T-helper 2 cell (primary cell): ENCODE results near the gene RALGAPB.
A peak's percentile ranks its signal among the peaks of the same experiment; 100 is the strongest.

Experiments used
- DNase-seq, 5 experiments: peaks; one replicate each; pipeline versions ENCODE4 v3.0.0 to v3.0.0-alpha.2; 2012 to 2022

The RALGAPB gene

GRCh38 chr20:38548356-38549083 is 75.9 kb downstream of the RALGAPB start:
- DNase-seq: no peak

- peak in 1 of 5 experiments; percentile 42 for DNase-seq
Measured at GRCh38 chr20:38550274-38550673, 77.6 kb downstream of the RALGAPB start.

DNA sequence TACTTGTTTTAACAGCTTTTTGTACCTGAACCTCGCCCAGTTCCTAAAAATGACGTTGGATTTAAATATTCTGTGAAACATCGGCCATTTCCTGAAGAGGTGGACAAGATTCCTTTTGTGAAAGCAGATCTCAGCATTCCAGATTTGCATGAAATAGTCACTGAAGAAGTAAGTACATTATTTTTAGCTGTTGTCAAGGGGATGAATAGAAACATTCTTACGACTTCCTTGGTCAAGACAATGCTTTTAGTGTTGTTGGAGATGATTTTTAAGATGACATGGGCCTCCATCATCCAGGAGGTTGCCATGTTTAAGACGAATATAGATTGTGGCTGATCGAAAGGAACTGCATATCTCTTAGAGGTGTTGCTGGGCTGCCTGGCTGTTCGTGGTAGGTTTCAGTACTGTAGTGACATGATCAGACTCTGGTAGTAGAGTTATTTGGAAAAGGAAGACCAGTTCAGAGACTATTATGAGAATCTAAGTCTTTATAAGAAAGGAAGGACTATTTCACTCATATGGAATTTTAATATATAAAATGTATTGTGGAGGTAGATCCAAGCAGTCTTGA is 78.5 kb downstream of the RALGAPB start:
- peak in 1 of 5 experiments; percentile 67 for DNase-seq

DNA sequence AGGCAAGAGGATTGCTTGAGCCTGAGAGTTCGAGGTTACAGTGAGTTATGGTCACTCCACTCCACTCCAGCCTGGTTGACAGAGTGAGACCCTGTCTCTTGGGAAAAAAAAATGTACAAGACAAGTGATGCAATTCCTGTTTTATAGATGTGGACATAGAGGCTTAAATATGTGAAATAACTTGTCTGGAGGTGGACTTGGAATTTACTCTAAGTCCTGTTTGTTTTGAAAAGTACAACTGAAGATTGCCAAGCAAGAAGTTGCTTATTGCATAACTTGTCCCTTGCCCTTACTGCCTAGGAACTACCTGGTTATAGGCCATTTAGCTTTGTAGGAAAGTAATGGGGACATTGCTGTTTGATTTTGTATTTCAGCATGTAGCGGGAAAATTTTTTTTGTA is 82.3 kb downstream of the RALGAPB start:
- no peak for DNase-seq

DNA sequence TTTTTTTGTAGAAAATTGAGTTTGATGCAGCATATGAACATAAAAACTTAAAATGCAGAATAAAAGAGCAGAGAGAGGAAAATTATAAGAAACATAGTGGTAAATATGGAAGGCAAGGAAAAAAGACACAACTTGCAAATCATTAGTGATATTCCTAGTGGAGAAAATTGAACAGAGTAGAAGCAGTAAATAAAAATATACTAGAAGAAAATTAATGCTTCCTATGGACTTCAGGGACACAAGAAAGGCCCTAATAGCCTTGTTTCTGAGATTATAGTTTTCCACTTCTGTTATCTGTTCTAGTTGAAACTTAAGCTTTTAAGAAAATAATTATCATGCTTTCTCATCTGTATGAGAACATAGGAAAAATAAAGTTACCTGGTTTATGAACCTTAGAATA is 82.8 kb downstream of the RALGAPB start:
- DNase-seq: no peak

DNA sequence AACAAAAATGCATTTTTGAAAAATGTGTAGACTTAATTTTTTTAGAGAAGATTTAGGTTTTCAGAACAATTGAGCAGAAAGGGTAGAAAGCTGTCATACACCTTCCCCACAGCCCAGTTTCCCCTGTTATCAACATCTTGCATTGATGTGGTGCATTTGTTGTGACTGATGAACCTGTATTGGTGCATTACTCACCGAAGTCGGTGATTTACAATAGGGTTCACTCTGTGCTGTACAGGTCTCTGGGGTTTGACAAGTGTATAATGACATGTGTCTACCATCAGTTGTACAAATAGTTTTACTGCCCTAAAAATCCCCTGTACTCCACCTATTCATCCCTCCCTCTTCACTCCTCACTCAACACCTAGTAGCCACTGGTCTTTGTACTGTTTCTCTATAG is 84.5 kb downstream of the RALGAPB start:
- DNase-seq: no peak

DNA sequence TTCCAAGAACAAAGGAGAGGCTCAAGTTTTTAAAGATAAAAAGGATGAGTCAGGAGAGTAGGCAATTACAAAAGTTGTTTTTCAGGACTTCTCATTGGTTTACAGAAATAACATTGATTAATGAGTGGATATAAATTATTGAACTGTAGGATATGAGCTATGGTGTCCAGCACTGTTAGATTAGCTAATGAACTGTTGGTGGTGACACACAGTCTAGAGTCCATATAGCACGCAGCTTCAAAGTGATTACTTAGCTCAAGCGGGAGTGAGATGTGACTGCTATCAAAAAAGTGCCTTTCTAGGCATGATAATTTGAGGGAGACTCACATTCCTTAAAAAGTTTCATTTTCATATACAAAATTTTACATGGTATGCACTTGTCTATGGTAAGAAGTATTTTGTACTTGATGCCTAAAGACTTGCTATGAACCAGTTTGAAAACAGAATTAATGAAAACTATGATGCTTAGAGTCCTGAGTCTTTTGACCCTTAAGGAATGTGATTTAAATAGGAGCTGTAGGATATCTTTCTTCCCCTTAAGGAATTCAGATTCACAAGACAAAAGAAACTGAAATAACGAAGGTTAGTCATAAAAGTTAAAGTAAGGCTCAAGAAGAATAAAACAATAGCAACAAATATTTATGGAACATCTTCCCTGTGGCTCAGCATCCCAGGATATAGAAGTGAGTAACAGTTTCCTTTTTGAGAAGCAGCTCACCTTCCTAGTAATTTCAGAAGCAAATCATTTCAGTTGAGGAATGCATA is 86.1 kb downstream of the RALGAPB start:
- DNase-seq: no peak

DNA sequence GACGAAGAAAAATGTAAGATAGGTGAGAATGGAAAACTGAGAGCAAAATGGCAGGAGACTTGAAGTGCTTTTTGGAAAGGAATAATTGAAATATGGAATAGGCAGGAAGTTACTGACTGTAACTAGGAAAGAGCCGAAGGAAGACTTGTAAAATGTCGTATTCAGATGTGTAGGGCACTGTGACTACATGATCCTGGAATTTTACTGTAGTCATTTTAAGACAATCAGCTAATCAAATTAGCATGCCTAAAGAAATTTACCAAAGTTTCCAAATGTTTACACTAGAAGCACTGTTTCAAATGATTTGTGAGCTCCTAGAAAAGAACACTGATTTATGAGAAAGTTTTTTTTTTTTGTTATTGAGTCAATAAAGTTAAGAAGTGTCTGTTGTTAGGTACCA is 87.1 kb downstream of the RALGAPB start:
- DNase-seq: no peak

DNA sequence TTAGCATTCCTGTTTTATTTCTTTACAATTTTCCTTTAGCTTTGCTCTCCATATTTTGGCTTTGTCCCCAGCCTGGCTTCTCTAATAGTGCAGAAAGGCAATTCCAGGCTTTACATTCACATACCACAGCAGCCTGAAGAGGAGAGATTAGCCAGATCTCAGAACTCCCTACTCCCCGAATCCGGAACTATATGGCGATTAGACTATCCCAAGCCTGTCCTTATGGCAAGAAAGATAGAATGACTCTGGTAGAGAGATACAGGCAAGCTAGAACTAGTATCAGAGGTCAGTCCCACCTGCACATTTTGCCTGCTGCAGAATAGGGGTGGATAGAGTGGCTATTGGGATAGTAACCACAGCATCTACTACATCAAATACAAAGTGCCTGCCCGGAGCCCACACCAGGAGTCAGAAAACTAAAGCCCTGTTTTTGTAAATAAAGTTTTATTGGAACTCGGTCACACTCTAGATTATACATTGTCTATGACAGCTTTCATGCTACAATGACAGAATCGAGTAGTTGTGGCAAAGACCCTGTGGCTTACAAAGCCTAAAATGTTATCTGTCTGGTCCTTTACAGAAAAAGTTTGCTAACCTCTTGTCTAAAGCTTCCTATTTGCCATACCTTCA is 91.3 kb downstream of the RALGAPB start:
- DNase-seq: no peak

DNA sequence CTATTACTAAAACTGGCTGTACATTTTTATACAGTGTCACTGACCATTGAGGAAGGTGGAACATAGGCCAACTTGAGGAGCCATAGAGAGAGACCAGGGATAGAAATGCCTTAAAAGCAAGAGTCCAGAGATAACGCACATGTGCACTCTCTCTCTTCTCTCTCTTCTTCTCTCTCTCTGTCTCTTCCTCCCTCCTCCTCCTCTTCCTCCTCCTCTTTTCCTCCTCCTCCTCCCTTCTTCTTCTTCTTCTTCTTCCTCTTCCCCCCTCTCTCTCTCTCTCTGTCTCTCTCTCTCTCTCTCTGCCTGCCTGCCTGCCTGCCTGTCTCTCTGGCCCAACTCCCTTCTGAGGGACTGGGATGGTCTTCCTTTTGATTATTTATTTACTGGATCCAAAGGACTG is 92.0 kb downstream of the RALGAPB start:
- DNase-seq: no peak

- DNase-seq: no peak
Measured at GRCh38 chr20:38566036-38566598, 93.5 kb downstream of the RALGAPB start.

DNA sequence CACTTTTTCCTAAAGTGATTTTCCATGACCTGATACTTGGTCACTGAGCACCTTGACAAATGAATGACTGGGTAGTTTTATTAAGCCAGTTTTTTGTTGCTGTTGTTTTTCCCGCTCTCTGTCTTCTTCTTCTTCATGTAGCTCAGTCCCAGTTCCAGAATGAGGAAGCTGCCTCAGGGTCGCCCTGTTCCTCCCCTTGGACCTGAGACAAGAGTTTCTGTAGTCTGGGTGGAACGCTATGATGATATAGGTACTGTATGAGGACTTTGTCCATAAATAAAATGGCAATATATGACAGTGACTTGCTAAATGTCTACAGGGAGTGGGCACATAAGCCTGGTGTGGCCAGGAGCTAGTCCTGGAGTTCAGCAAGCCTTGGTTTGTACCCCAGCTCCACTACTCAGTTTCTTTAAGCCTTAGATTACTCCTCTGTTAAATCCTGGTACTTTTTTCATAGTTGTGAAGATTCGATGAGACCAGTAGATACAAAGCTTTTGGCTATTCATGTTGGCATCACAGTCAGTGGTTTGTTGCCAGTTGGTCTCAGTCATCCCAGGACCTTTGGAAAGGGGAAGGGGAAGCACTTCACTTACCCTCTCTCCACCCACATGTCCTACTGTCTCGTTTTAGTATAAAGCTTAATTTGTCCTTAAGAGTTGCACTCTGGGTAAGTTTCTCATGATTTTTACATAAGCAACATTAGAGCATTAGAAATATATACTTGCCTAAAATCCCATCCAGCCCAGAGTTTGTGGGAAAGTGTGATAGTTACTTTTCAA is 97.3 kb downstream of the RALGAPB start:
- no peak for DNase-seq

DNA sequence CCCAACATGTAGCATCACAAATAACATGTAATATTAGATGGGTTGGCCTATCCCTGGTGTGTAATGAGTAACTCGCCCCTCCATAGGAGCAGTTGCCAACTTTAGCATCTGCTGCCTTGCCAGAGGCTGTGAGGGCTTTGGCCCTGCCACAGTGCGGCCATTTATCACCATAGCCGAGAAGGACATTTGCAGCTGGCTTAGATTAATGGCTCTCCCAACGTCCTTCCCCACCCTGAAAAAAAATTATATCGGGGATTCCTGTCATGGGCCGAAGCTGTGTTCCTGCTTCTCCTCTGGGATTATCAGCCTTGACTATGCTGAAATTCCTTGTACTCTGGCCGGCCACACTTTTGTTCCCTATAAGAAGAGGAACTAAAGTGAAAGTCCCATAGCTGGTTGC is 100.8 kb downstream of the RALGAPB start:
- no peak for DNase-seq

DNA sequence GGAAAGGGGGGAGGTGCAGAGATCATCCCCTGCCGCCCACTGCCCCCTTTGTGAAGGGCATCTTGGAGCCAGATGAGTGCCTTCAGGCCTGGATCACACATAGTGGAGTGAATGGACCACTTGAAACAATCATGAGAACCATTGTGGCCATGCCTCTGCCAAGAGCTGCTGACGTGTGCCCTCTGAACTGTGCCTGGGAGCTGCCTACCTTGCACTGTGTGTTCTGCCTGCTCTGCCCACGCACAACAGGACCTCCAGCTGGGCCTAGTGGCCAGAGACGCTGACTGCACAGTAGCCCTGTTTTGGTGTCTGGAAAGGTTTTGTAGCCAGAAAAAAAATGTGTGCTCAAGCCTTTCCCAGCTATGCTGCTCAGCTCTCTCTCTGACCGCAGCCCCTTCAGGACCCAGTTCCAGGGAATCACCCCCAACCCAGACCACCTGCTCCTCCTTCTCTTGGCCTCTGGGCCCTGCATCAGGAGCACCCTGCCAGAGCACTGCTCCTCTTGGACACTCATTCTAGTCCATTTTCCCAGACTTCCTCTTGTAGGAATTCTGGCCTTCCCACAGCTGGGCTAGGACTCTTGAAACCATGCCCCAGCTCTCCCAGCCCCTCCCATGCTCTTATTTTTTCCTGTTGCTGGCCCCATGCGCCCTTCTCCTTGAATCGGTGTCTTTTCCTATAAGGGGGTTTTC is 106.7 kb downstream of the RALGAPB start:
- no peak for DNase-seq

DNA sequence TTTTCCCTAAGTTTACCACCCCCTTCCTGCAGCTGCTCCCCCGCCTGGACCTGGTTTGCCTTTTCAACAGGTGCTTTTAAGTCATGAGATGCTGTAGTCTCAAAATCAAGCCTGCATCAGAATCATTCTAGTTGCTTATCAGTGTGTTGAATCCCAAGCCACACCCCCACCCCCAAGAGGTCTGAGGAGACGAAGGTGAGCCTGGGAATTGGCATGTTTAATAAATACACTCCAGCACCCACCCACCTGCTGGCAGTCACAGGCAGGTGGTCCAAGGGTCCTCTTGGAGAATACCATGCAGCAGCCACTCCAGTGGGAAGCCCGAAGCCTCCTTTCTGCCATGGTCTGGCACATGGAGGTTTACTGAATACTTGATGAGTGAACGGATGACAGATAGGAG is 107.3 kb downstream of the RALGAPB start:
- no peak for DNase-seq

GRCh38 chr20:38581013-38581412 is 108.4 kb downstream of the RALGAPB start, which contains the start of gene ADIG:
Gene ADIG, plus strand, starts transcription at chr20:38581197. Its CDS starts 54 bp downstream, at chr20:38581251.
- no peak for DNase-seq

- DNase-seq: no peak
Measured at GRCh38 chr20:38581830-38582358, 109.3 kb downstream of the RALGAPB start.

DNA sequence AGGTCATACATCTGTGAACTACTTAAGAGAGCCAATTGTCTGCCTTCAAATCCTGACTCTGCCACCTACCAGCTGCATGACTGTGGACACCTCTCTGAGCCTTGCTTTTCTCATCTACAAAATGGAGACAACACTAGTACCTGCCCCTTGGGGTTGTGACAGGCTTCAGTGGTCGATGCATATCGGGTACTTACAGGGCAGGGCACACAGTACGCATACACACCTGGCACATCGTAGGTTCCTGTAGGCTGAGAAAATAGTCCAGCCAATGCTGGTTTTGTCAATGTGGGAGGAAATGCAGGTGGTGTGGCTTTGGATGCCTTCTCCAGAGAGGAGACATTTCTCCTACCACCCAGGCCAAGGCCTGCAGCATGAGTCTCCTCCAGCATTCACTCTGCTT is 110.7 kb downstream of the RALGAPB start:
- DNase-seq: no peak

- no peak for DNase-seq
Measured at GRCh38 chr20:38584099-38584763, 111.6 kb downstream of the RALGAPB start.

GRCh38 chr20:38585404-38586180 is 112.9 kb downstream of the RALGAPB start:
- DNase-seq: no peak
